ENCODE results near the gene GJC1.

DNA sequence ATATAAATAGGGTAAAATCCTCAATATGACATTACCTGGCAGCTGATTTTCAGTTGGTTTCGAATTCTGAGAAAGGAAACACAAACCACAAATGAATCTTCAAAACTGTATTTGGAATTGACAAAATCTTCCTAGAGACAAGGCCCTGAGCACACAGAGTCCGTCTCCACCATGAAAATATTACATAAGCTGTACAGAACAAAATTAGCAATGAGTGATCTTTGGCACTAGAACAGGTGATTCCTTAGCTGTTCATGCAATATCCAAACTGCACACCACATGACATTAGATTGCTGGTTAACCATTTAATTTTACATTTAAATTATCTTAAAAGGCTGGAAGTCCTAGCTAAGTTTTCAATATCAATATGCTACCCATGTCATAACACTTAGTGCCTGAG is 31.7 kb downstream of the GJC1 start:
- TF ChIP-seq, protein P1, sequence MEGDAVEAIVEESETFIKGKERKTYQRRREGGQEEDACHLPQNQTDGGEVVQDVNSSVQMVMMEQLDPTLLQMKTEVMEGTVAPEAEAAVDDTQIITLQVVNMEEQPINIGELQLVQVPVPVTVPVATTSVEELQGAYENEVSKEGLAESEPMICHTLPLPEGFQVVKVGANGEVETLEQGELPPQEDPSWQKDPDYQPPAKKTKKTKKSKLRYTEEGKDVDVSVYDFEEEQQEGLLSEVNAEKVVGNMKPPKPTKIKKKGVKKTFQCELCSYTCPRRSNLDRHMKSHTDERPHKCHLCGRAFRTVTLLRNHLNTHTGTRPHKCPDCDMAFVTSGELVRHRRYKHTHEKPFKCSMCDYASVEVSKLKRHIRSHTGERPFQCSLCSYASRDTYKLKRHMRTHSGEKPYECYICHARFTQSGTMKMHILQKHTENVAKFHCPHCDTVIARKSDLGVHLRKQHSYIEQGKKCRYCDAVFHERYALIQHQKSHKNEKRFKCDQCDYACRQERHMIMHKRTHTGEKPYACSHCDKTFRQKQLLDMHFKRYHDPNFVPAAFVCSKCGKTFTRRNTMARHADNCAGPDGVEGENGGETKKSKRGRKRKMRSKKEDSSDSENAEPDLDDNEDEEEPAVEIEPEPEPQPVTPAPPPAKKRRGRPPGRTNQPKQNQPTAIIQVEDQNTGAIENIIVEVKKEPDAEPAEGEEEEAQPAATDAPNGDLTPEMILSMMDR (IDR thresholded peaks at IDR 0.05) = no peak
- TF ChIP-seq POLR2AphosphoS5 (IDR thresholded peaks at IDR 0.05; ENCODE audit: low read depth, low read length) = no peak
